Fibroblast of upper back skin (primary cell): Measurements from ENCODE around the gene HOXA13.

ENCODE experiments used
- DNase-seq: peaks from one replicate; pipeline ENCODE4 v3.0.0-alpha.2; 2013

HOXA13 gene

DNA sequence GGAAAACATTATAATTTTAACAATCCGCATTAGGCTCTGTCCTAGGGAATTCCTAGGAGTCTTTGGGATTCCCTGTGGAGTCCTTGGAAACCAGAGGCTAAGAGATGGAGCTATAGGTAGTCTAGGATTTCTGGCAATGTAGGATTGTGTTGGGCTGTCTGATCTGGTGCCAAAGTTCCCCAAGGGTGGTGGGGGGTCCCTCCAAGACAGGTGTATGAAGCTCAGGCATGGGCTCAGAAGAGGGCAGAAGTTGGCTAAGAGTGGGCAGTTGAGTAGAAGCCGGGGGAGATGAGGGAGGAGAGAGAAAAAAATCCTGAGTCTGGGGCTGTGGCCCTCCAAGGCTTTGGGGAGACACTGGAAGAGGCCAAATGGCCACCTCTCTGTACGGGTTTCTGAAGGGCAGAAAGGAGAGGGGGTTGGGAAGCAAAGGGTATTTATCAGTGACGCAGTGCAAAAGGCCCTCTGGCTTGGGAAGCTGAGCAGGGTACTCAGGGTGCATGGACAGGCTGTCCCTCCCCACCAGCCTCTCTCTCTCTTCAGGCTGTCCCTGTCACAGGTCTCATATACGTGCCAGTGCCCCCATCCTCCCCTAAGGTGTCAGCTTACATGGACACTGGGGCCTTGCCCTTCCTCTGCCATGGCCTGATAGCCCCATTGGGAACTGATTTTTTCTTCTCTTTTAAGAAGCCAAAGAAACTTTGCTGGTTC lies 53.2 kb downstream of the HOXA13 start:
- no peak for DNase-seq

DNA sequence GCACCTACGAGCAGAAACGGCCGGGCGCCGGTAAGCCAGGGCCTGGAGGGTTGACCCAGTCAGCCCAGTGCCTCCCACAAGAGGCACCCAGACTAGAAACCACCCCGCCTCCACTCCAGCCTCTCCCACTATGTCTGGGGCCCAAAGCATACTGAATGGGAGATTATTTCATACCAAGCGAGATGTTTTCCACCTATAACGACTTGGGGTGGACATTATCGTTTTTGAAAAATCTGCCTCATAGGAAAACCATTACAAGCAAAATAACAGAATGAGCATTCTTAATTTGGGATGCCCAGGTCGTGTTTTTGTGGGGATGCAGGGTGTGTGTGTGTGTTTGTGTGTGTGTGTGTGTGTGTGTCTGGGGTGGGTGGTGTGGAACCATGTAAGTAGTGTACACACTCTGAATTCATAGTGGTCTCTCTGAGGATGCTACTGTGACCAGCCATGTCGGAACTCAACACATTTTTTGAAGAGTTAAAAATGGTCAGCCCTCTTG lies 53.9 kb downstream of the HOXA13 start:
- no peak for DNase-seq

DNA sequence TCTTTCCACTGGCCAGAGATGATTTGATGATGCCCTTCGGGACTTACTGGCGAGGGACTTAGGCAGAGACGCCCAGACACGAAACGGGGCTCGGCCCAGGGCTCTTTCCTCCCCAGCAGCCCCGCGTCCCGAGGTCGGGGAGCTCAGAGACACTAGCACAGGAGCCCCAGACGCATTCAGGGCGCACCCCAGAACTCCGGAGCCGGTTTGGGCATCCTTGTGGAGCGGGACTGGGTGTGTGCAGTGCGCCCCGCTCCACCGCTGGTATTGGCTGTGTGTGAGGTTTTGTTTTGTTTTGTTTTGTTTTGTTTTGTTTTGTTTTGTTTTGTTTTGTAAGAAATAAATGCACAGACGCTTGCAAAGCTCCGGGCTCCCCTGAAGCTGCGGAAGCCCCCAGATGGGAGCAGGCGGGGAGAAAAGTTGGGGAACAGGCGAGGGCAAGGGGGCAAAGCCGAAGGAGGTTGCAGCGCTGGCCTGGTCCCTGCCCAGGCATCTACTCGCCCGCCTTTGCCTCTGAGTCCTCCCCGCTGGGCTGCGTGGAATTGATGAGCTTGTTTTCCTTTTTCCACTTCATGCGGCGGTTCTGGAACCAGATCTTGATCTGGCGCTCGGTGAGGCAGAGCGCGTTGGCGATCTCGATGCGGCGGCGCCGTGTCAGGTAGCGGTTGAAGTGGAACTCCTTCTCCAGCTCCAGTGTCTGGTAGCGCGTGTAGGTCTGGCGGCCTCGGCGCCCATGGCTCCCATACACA lies 54.6 kb downstream of the HOXA13 start:
- DNase-seq, result no peak

DNA sequence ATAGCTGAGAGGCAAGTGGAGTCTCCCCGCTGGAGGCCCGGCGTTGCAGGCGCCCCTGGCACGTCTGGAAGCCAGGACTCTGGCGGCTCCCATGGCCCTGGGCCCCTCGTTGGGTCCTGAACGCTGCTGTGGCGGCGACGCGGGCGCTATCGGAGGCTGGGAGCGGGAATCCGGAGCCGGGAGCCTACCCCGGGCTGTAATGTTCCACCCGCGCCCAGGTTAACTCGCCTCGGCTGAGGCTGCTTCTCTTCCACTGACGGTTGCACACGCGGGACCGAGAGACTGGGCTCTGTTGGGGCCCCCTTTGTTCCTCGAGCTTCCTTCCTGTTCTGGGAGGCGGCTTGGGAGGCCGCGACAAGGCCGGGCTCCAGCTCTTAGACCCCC lies 55.1 kb downstream of the HOXA13 start:
- DNase-seq, result no peak
